Measurements from ENCODE around the gene OPCML.

The OPCML gene

GRCh38 chr11:133154076-133154475 lies 378.2 kb downstream of the OPCML start:
- DNase-seq (ENCODE audit: low read depth, low spot score): no peak
- TF ChIP-seq, protein P1, sequence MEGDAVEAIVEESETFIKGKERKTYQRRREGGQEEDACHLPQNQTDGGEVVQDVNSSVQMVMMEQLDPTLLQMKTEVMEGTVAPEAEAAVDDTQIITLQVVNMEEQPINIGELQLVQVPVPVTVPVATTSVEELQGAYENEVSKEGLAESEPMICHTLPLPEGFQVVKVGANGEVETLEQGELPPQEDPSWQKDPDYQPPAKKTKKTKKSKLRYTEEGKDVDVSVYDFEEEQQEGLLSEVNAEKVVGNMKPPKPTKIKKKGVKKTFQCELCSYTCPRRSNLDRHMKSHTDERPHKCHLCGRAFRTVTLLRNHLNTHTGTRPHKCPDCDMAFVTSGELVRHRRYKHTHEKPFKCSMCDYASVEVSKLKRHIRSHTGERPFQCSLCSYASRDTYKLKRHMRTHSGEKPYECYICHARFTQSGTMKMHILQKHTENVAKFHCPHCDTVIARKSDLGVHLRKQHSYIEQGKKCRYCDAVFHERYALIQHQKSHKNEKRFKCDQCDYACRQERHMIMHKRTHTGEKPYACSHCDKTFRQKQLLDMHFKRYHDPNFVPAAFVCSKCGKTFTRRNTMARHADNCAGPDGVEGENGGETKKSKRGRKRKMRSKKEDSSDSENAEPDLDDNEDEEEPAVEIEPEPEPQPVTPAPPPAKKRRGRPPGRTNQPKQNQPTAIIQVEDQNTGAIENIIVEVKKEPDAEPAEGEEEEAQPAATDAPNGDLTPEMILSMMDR (IDR thresholded peaks at IDR 0.05; ENCODE audit: insufficient read depth, low read length, missing control alignments): no peak
- ChIA-PET CTCF (interaction anchor here (1.0 to 15.0 kb wide), 2 partner anchors 10 to 73 kb away, joined by 3 to 167 read pairs; no protein-coding TSS in a partner anchor), POLR2A (no interaction called here)
- H3K4me3 ChIP-seq (ENCODE audit: low read depth, low read length): no peak overlapping the region

- no peak for DNase-seq (ENCODE audit: low read depth, low spot score)
- ChIA-PET CTCF (interaction anchor here (1.0 to 15.0 kb wide), 3 partner anchors 18 to 72 kb away, joined by 3 to 167 read pairs (median 3); no protein-coding TSS in a partner anchor), POLR2A (no interaction called here)
These were observed 379.3 kb downstream of the OPCML start for GRCh38 chr11:133153031-133153430.

GRCh38 chr11:133149698-133150097 lies 382.6 kb downstream of the OPCML start:
- ChIA-PET CTCF (interaction anchor here (2.0 kb wide), 1 partner anchor 14 kb away, joined by 4 read pairs; no protein-coding TSS in a partner anchor), POLR2A (no interaction called here)

More at GRCh38 chr11:133153031-133153430, 379.3 kb downstream of the OPCML start:
- TF ChIP-seq, protein P1 (IDR thresholded peaks at IDR 0.05; ENCODE audit: insufficient read depth, low read length, missing control alignments): no peak
- H3K4me3 ChIP-seq (ENCODE audit: low read depth, low read length): no peak overlapping the region

GRCh38 chr11:133147625-133148024 lies 384.7 kb downstream of the OPCML start:
- TF ChIP-seq, protein P1 (IDR thresholded peaks at IDR 0.05; ENCODE audit: insufficient read depth, low read length, missing control alignments): no peak
- DNase-seq (ENCODE audit: low read depth, low spot score): no peak
- POLR2A ChIA-PET: no interaction called here
- H3K4me3 ChIP-seq (ENCODE audit: low read depth, low read length): no peak overlapping the region
- CTCF ChIA-PET: interaction anchor here (1.1 to 2.7 kb wide), 3 partner anchors 11 to 16 kb away, joined by 4 to 8 read pairs (median 4); no protein-coding TSS in a partner anchor

More at GRCh38 chr11:133149698-133150097, 382.6 kb downstream of the OPCML start:
- no peak overlapping the region for H3K4me3 ChIP-seq (ENCODE audit: low read depth, low read length)
- TF ChIP-seq, protein P1 (IDR thresholded peaks at IDR 0.05; ENCODE audit: insufficient read depth, low read length, missing control alignments): no peak
- no peak for DNase-seq (ENCODE audit: low read depth, low spot score)

- POLR2A ChIA-PET: no interaction called here
- no peak for DNase-seq (ENCODE audit: low read depth, low spot score)
- TF ChIP-seq, protein P1 (IDR thresholded peaks at IDR 0.05; ENCODE audit: insufficient read depth, low read length, missing control alignments): no peak
- no peak overlapping the region for H3K4me3 ChIP-seq (ENCODE audit: low read depth, low read length)
- CTCF ChIA-PET: interaction anchor here (1.1 to 2.7 kb wide), 3 partner anchors 10 to 17 kb away, joined by 4 to 8 read pairs (median 4); no protein-coding TSS in a partner anchor
These were observed 385.5 kb downstream of the OPCML start for GRCh38 chr11:133146697-133147306.

GRCh38 chr11:133137939-133138338 lies 394.4 kb downstream of the OPCML start:
- CTCF ChIA-PET: no interaction called here
- POLR2A ChIA-PET: no interaction called here
- TF ChIP-seq, protein P1 (IDR thresholded peaks at IDR 0.05; ENCODE audit: insufficient read depth, low read length, missing control alignments): no peak
- H3K4me3 ChIP-seq (ENCODE audit: low read depth, low read length): no peak overlapping the region
- no peak for DNase-seq (ENCODE audit: low read depth, low spot score)
